K562 (cell line): ENCODE results near the gene SIGMAR1. TPM values are rescaled to one million over a fixed set of nuclear protein-coding genes. Genes with fewer than 3 reads are reported as not detected.

ENCODE experiments used
- DPF2 ChIP-seq: fragments of 450-650 bp; IDR thresholded peaks from 2 replicates; pipeline ENCODE4 v1.6.1; 2016
- EGR1 ChIP-seq: fragments of 450-650 bp; conservative IDR thresholded peaks from 2 replicates; pipeline ENCODE4 v1.6.1; 2017; ENCODE audit warnings: mild to moderate bottlenecking
- ELF4 ChIP-seq: fragments of 450-650 bp; formaldehyde crosslinking; IDR thresholded peaks from 2 replicates; pipeline ENCODE4 v1.4.0; 2022; ENCODE audit warnings: missing genetic modification characterization
- GABPA ChIP-seq: fragments of 200-800 bp; sonication (Bioruptor generic); conservative IDR thresholded peaks from 2 replicates; pipeline ENCODE4 v1.6.1; 2016; ENCODE audit warnings: low read depth, missing genetic modification characterization, missing compliant biosample characterization
- GABPB1 ChIP-seq: sonication (generic); formaldehyde crosslinking; IDR thresholded peaks from 2 replicates; pipeline ENCODE4 v1.8.0; 2022; ENCODE audit warnings: mild to moderate bottlenecking, missing genetic modification reagents
- HMBOX1 ChIP-seq: sonication (generic); IDR thresholded peaks from 2 replicates; pipeline ENCODE4 v1.6.1; 2016
- KLF13 ChIP-seq: fragments of 450-650 bp; IDR thresholded peaks from 2 replicates; pipeline ENCODE4 v1.6.1; 2016; ENCODE audit warnings: missing genetic modification characterization, low read depth, mild to moderate bottlenecking, missing compliant biosample characterization, moderate library complexity, borderline replicate concordance
- PHF21A ChIP-seq: fragments of 450-650 bp; IDR thresholded peaks from 2 replicates; pipeline ENCODE4 v1.6.1; 2017; ENCODE audit warnings: low read depth, borderline replicate concordance
- PHF8 ChIP-seq: fragments of 200-600 bp; sonication (generic); IDR thresholded peaks from 2 replicates; pipeline ENCODE4 v1.6.1; 2012; ENCODE audit warnings: mixed run types, mild to moderate bottlenecking, inconsistent platforms, low read length, moderate library complexity, borderline replicate concordance
- POLR2AphosphoS5 ChIP-seq: IDR thresholded peaks from 2 replicates; pipeline ENCODE4 v1.6.1; 2011; ENCODE audit warnings: mild to moderate bottlenecking, low read depth, low read length, moderate library complexity; ENCODE audit not compliant: control insufficient read depth, insufficient read depth
- POLR2B ChIP-seq: fragments of 450-650 bp; IDR thresholded peaks from 2 replicates; pipeline ENCODE4 v1.6.1; 2018; ENCODE audit warnings: low read depth; ENCODE audit not compliant: partially characterized antibody
- SMAD4 ChIP-seq: fragments of 250-450 bp; sonication (Bioruptor Pico); conservative IDR thresholded peaks from 2 replicates; pipeline ENCODE4 v1.8.0; 2021; ENCODE audit warnings: inconsistent platforms, mild to moderate bottlenecking, moderate library complexity
- UBTF ChIP-seq, 2 experiments: IDR thresholded peaks; 2 replicates each; pipeline ENCODE4 v1.6.1; 2012; ENCODE audit warnings: improper control_type of control experiment in 2 of 2, low read depth in 2 of 2, low read length in 2 of 2, borderline replicate concordance in 1 of 2
- ZBTB7A ChIP-seq: IDR thresholded peaks from 2 replicates; pipeline ENCODE4 v1.6.1; 2011; ENCODE audit warnings: low read depth, mild to moderate bottlenecking, low read length, moderate library complexity, borderline replicate concordance; ENCODE audit not compliant: control insufficient read depth
- ZNF24 ChIP-seq: fragments of 450-650 bp; IDR thresholded peaks from 2 replicates; pipeline ENCODE4 v1.6.1; 2016
- polyA plus RNA-seq, 8 experiments: library from polyadenylated mRNA; depleted of rRNA in 4 of 8; stranded (reverse) in 5 of 8; unstranded in 3 of 8; fragments of >200 nt; fragmentation: Nextera tagmentation in 2 of 8; fragmentation: Illumina TruSeq in 1 of 8; extraction: Ambion mirVana in 2 of 8; extraction: Trizol in 1 of 8; gene quantifications; 2 replicates each; pipeline versions ENCODE4 v1.2.1 to v1.2.3, GENCODE V29; 2011 to 2014; ENCODE audit warnings: inconsistent platforms in 1 of 8, missing spikeins in 1 of 8
- total RNA-seq, 7 experiments: library from RNA; depleted of rRNA in 6 of 7; stranded (reverse); fragments of >200 nt in 6 of 7; fragmentation: Illumina TruSeq in 2 of 7; extraction: Trizol in 2 of 7; gene quantifications; 2 replicates each; pipeline versions ENCODE4 v1.2.1 to v1.2.3, GENCODE V29; 2011 to 2021; ENCODE audit warnings: low replicate concordance in 1 of 7
- TF ChIP-seq, protein P1 (sequence below): sonication (generic); formaldehyde crosslinking; IDR thresholded peaks from 2 replicates; pipeline ENCODE4 v1.9.0; 2022; ENCODE audit warnings: mild to moderate bottlenecking, missing genetic modification reagents
- TF ChIP-seq, protein P2 (sequence below): sonication (generic); formaldehyde crosslinking; IDR thresholded peaks from 2 replicates; pipeline ENCODE4 v1.8.0; 2022; ENCODE audit warnings: mild to moderate bottlenecking, missing genetic modification reagents

The SIGMAR1 gene
- total and polyA plus RNA-seq, 9 of the 15 experiments (the other 6 are each of a cell fraction or from before 2014, with no cell fraction given), result 6.9 to 80.0 (median 35.2) TPM

GRCh38 chr9:34651876-34652601, 14.5 kb upstream of the SIGMAR1 start, which contains the start of gene IL11RA (continued):
- TF ChIP-seq ZNF24 (no peak), POLR2B (peak; percentile 31), GABPB1 (0 out of 2 replicates have a peak, but pooled peaks have one; percentile 59), EGR1 (peak; percentile 98), POLR2AphosphoS5 (peak; percentile 35; the same call in 1 of the 2 replicates), UBTF (IDR thresholded peaks at IDR 0.05; ENCODE audit: borderline replicate concordance in 1 of 2, low read depth in 2 of 2, low read length in 2 of 2) (0 out of 4 replicates have a peak, but pooled peaks of 1 of the 2 experiments have one; percentile 19), HMBOX1 (no peak), PHF8 (peak; percentile 44; the same call in 1 of the 2 replicates), SMAD4 (CRISPR knock-in tag) (peak; percentile 59), ELF4 (CRISPR knock-in tag) (0 out of 2 replicates have a peak, but pooled peaks have one; percentile 8), KLF13 (tag) (peak; percentile 66; the same call in 1 of the 2 replicates), PHF21A (0 out of 2 replicates have a peak, but pooled peaks have one; percentile 12), ZBTB7A (no peak), DPF2 (peak; percentile 53), GABPA (peak; percentile 83)
- TF ChIP-seq, protein P1, sequence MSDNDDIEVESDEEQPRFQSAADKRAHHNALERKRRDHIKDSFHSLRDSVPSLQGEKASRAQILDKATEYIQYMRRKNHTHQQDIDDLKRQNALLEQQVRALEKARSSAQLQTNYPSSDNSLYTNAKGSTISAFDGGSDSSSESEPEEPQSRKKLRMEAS (CRISPR knock-in tag), result no peak
- TF ChIP-seq, protein P2, sequence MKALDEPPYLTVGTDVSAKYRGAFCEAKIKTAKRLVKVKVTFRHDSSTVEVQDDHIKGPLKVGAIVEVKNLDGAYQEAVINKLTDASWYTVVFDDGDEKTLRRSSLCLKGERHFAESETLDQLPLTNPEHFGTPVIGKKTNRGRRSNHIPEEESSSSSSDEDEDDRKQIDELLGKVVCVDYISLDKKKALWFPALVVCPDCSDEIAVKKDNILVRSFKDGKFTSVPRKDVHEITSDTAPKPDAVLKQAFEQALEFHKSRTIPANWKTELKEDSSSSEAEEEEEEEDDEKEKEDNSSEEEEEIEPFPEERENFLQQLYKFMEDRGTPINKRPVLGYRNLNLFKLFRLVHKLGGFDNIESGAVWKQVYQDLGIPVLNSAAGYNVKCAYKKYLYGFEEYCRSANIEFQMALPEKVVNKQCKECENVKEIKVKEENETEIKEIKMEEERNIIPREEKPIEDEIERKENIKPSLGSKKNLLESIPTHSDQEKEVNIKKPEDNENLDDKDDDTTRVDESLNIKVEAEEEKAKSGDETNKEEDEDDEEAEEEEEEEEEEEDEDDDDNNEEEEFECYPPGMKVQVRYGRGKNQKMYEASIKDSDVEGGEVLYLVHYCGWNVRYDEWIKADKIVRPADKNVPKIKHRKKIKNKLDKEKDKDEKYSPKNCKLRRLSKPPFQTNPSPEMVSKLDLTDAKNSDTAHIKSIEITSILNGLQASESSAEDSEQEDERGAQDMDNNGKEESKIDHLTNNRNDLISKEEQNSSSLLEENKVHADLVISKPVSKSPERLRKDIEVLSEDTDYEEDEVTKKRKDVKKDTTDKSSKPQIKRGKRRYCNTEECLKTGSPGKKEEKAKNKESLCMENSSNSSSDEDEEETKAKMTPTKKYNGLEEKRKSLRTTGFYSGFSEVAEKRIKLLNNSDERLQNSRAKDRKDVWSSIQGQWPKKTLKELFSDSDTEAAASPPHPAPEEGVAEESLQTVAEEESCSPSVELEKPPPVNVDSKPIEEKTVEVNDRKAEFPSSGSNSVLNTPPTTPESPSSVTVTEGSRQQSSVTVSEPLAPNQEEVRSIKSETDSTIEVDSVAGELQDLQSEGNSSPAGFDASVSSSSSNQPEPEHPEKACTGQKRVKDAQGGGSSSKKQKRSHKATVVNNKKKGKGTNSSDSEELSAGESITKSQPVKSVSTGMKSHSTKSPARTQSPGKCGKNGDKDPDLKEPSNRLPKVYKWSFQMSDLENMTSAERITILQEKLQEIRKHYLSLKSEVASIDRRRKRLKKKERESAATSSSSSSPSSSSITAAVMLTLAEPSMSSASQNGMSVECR, result peak; percentile 70
